Peyer's patch (tissue), 4 donors: Measurements from ENCODE around the gene ATP1B2. TPM values are rescaled to one million over a fixed set of nuclear protein-coding genes. Genes with fewer than 3 reads are reported as not detected.
A peak's percentile ranks its signal among the peaks of the same experiment; 100 is the strongest.

Experiments
- DNase-seq, 3 donors: peaks; one replicate each; pipeline ENCODE4 v3.0.0-alpha.2; 2017 to 2019
- H3K27ac ChIP-seq, 4 donors: fragments of 200-600 bp; sonication (generic); one replicate each; pipeline ENCODE4 v1.5.1; 2016 to 2019
- H3K27me3 ChIP-seq, 2 donors: fragments of 200-600 bp; sonication (generic); one replicate each; pipeline ENCODE4 v1.5.1; 2019
- H3K36me3 ChIP-seq, 3 donors: fragments of 200-600 bp; sonication (generic); one replicate each; pipeline ENCODE4 v1.5.1; 2016 to 2019
- H3K4me1 ChIP-seq, 4 donors: fragments of 200-600 bp; sonication (generic); one replicate each; pipeline ENCODE4 v1.5.1; 2016 to 2019
- H3K4me3 ChIP-seq, 4 donors: fragments of 200-600 bp; sonication (generic); 1 replicate in 3 of 4; 2 replicates in 1 of 4; pipeline ENCODE4 v1.5.1; 2016 to 2019; ENCODE audit warnings: mild to moderate bottlenecking in 1 of 4
- H3K9me3 ChIP-seq, 4 donors: fragments of 200-600 bp; sonication (generic); one replicate each; pipeline ENCODE4 v1.5.1; 2016 to 2019; ENCODE audit warnings: mild to moderate bottlenecking in 1 of 4
- CTCF ChIP-seq, 6 experiments: fragments of 450-650 bp in 4 of 6; fragments of 200-600 bp in 2 of 6; sonication (generic) in 1 of 6; IDR thresholded peaks; one replicate each; pipeline ENCODE4 v1.5.1; 2017 to 2019; ENCODE audit warnings: antibody characterized with exemption in 6 of 6, mild to moderate bottlenecking in 3 of 6, moderate library complexity in 1 of 6
- POLR2A ChIP-seq, 2 donors: fragments of 450-650 bp; IDR thresholded peaks; one replicate each; pipeline ENCODE4 v1.5.1; 2017; ENCODE audit warnings: antibody characterized with exemption in 2 of 2, mild to moderate bottlenecking in 2 of 2, moderate library complexity in 2 of 2
- total RNA-seq, 4 donors: library from RNA; depleted of rRNA; stranded (reverse); fragments of >200 nt; gene quantifications; one replicate each; pipeline ENCODE4 v1.1.0, GENCODE V29; 2016

ATP1B2 gene
- total RNA-seq, result under 1 TPM in 1 of 4 donors, not detected in 3; 0.47 TPM

- H3K36me3 ChIP-seq, result no peaks in the 10 kb centered on the region
- no peak for TF ChIP-seq POLR2A (IDR thresholded peaks at IDR 0.05)
- TF ChIP-seq CTCF (IDR thresholded peaks at IDR 0.05), result no peak
- H3K4me3 ChIP-seq, result peak within 1 kb of the TSS; percentile 39 to 59 (median 56)
- no peaks in the 10 kb centered on the region for H3K9me3 ChIP-seq
- peak within 1 kb of the TSS in 3 of 4 donors; percentile 26 to 46 (median 39) for H3K27ac ChIP-seq
- DNase-seq, result peak; percentile 74 to 90 (median 80)
- peaks cover 0 to 20% (median 12%) of the 10 kb centered on the region in 4 donors for H3K4me1 ChIP-seq
- peaks cover 0 to 23% of the 10 kb centered on the region in 2 donors for H3K27me3 ChIP-seq
These were observed at the start of gene ATP1B2 for GRCh38 chr17:7650509-7651096. Gene ATP1B2, plus strand, starts transcription at chr17:7650926. Its CDS starts 593 bp downstream, at chr17:7651519.

GRCh38 chr17:7606280-7606679, 44.4 kb upstream of the ATP1B2 start:
- no peak overlapping the region for H3K4me3 ChIP-seq
- H3K27me3 ChIP-seq, result no peaks in the 10 kb centered on the region
- H3K4me1 ChIP-seq, result peaks cover 0 to 6% (median 0%) of the 10 kb centered on the region in 4 donors
- H3K9me3 ChIP-seq, result no peaks in the 10 kb centered on the region
- no peak overlapping the region for H3K27ac ChIP-seq
- peaks cover 0 to 53% (median 0%) of the 10 kb centered on the region in 3 donors for H3K36me3 ChIP-seq
- no peak for DNase-seq
- TF ChIP-seq CTCF (IDR thresholded peaks at IDR 0.05), result no peak
- no peak for TF ChIP-seq POLR2A (IDR thresholded peaks at IDR 0.05)

- no peak for TF ChIP-seq POLR2A (IDR thresholded peaks at IDR 0.05)
- H3K9me3 ChIP-seq, result no peaks in the 10 kb centered on the region
- no peak for DNase-seq
- no peak overlapping the region for H3K27ac ChIP-seq
- H3K27me3 ChIP-seq, result no peaks in the 10 kb centered on the region
- H3K4me1 ChIP-seq, result peaks cover 0 to 31% (median 10%) of the 10 kb centered on the region in 4 donors
- peaks cover 0 to 15% (median 0%) of the 10 kb centered on the region in 3 donors for H3K36me3 ChIP-seq
- H3K4me3 ChIP-seq, result no peak overlapping the region
These were observed 40.1 kb upstream of the ATP1B2 start for GRCh38 chr17:7610641-7611040.

GRCh38 chr17:7611635-7612293, 39.0 kb upstream of the ATP1B2 start:
- no peak for TF ChIP-seq CTCF (IDR thresholded peaks at IDR 0.05)
- no peak for TF ChIP-seq POLR2A (IDR thresholded peaks at IDR 0.05)
- no peaks in the 10 kb centered on the region for H3K27me3 ChIP-seq
- H3K27ac ChIP-seq, result no peak overlapping the region
- no peaks in the 10 kb centered on the region for H3K9me3 ChIP-seq
- H3K36me3 ChIP-seq, result peaks cover 0 to 12% (median 0%) of the 10 kb centered on the region in 3 donors
- H3K4me3 ChIP-seq, result no peak overlapping the region
- no peak for DNase-seq
- H3K4me1 ChIP-seq, result peaks cover 0 to 31% (median 10%) of the 10 kb centered on the region in 4 donors

- Histone ChIP-seq H3K4me1 (peaks cover 0 to 31% (median 10%) of the 10 kb centered on the region in 4 donors), H3K9me3 (no peaks in the 10 kb centered on the region), H3K4me3 (no peak overlapping the region), H3K27ac (no peak overlapping the region), H3K36me3 (peaks cover 0 to 12% (median 0%) of the 10 kb centered on the region in 3 donors), H3K27me3 (no peaks in the 10 kb centered on the region)
- DNase-seq, result no peak
- TF ChIP-seq CTCF (IDR thresholded peaks at IDR 0.05), result no peak
- TF ChIP-seq POLR2A (IDR thresholded peaks at IDR 0.05), result no peak
These were observed 38.5 kb upstream of the ATP1B2 start for GRCh38 chr17:7612294-7612640.

GRCh38 chr17:7613769-7614424, 36.8 kb upstream of the ATP1B2 start:
- Histone ChIP-seq H3K4me1 (peaks cover 0 to 31% (median 10%) of the 10 kb centered on the region in 4 donors), H3K27ac (peak overlapping the region; percentile 90 to 100 (median 96)), H3K27me3 (no peaks in the 10 kb centered on the region), H3K36me3 (peaks cover 0 to 12% (median 0%) of the 10 kb centered on the region in 3 donors), H3K9me3 (no peaks in the 10 kb centered on the region), H3K4me3 (peak overlapping the region; percentile 77 to 98 (median 95))
- peak in 1 of 2 donors; percentile 11 for TF ChIP-seq POLR2A (IDR thresholded peaks at IDR 0.05)
- TF ChIP-seq CTCF (IDR thresholded peaks at IDR 0.05), result no peak
- DNase-seq, result peak in 1 of 3 donors; percentile 55
